PC-3 (cell line): ENCODE results near the gene SMPD3. TPM values are rescaled to one million over a fixed set of nuclear protein-coding genes. Genes with fewer than 3 reads are reported as not detected.
A peak's percentile ranks its signal among the peaks of the same experiment; 100 is the strongest.

Experiments used
- ATAC-seq: fragments of 200-7000 bp; cut with Tn5 transposase; 2 replicates; pipeline ENCODE4 v1.9.1; 2020; ENCODE audit warnings: mild to moderate bottlenecking, moderate library complexity
- BruUV-seq: library from RNA; stranded (reverse); fragments of 400-500 nt; replicated peaks from 2 replicates; lab custom pipeline; 2021; lab: Mats Ljungman, UMichigan
- CTCF ChIA-PET: fragments of 300-600 bp; sonication (Branson Sonifier 250); formaldehyde crosslinking; loops from one replicate; lab custom pipeline; 2022; ENCODE audit warnings: antibody characterized with exemption; lab: Charles Lee
- POLR2A ChIA-PET: fragments of 300-600 bp; sonication (Branson Sonifier 250); formaldehyde crosslinking; loops from one replicate; lab custom pipeline; 2022; ENCODE audit warnings: antibody characterized with exemption; ENCODE audit not compliant: unreplicated experiment; lab: Charles Lee
- DNase-seq: peaks from one replicate; pipeline ENCODE4 v3.0.0-alpha.2; 2015
- H2AFZ ChIP-seq: fragments of 300-600 bp; sonication (generic); 2 replicates; pipeline ENCODE4 v1.6.0; 2016; ENCODE audit warnings: antibody characterized with exemption, low read length
- H3F3A ChIP-seq: fragments of 300-600 bp; sonication (generic); one replicate; pipeline ENCODE4 v1.6.0; 2017; ENCODE audit warnings: antibody characterized with exemption, low read length, control low read depth, mild to moderate bottlenecking; ENCODE audit not compliant: unreplicated experiment
- H3K27ac ChIP-seq: fragments of 300-600 bp; sonication (generic); 2 replicates; pipeline ENCODE4 v1.5.1; 2016; ENCODE audit warnings: mild to moderate bottlenecking, low read length
- H3K27me3 ChIP-seq: fragments of 300-600 bp; sonication (generic); 2 replicates; pipeline ENCODE4 v1.6.1; 2016; ENCODE audit warnings: low read length, mixed read lengths
- H3K36me3 ChIP-seq: fragments of 300-600 bp; sonication (generic); 2 replicates; pipeline ENCODE4 v1.6.1; 2016; ENCODE audit warnings: low read depth, mixed run types, low read length, mixed read lengths
- H3K4me1 ChIP-seq: fragments of 300-600 bp; sonication (generic); 2 replicates; pipeline ENCODE4 v1.5.1; 2016; ENCODE audit warnings: low read length; ENCODE audit not compliant: insufficient read depth
- H3K4me2 ChIP-seq: fragments of 300-600 bp; sonication (generic); 2 replicates; pipeline ENCODE4 v1.6.0; 2016; ENCODE audit warnings: low read length
- H3K4me3 ChIP-seq: fragments of 300-600 bp; sonication (generic); 2 replicates; pipeline ENCODE4 v1.5.1; 2016; ENCODE audit warnings: mild to moderate bottlenecking, low read length, mixed read lengths
- H3K79me2 ChIP-seq: fragments of 300-600 bp; sonication (generic); 2 replicates; pipeline ENCODE4 v1.6.1; 2017; ENCODE audit warnings: low read length, mixed read lengths
- H3K9ac ChIP-seq: fragments of 300-600 bp; sonication (generic); 2 replicates; pipeline ENCODE4 v1.6.0; 2016; ENCODE audit warnings: mild to moderate bottlenecking, low read length
- H3K9me2 ChIP-seq: fragments of 300-600 bp; sonication (generic); replicated peaks from 2 replicates; pipeline ENCODE4 v1.6.1; 2016; ENCODE audit warnings: mixed run types, low read length, mixed read lengths
- H3K9me3 ChIP-seq: fragments of 300-600 bp; sonication (generic); 2 replicates; pipeline ENCODE4 v1.6.1; 2016; ENCODE audit warnings: low read length, mixed read lengths
- H4K20me1 ChIP-seq: fragments of 300-600 bp; sonication (generic); 2 replicates; pipeline ENCODE4 v1.6.1; 2016; ENCODE audit warnings: low read length, mixed read lengths
- CTCF ChIP-seq: fragments of 300-600 bp; sonication (generic); conservative IDR thresholded peaks from 2 replicates; pipeline ENCODE4 v1.5.1; 2017; ENCODE audit warnings: antibody characterized with exemption, low read depth, mild to moderate bottlenecking, low read length
- EZH2 ChIP-seq: fragments of 300-600 bp; sonication (generic); IDR thresholded peaks from one replicate; pipeline ENCODE4 v1.6.1; 2017; ENCODE audit warnings: antibody characterized with exemption, mild to moderate bottlenecking, low read length; ENCODE audit not compliant: unreplicated experiment
- EZH2phosphoT487 ChIP-seq: fragments of 300-600 bp; sonication (generic); IDR thresholded peaks from 2 replicates; pipeline ENCODE4 v1.6.1; 2018; ENCODE audit warnings: mild to moderate bottlenecking, antibody characterized with exemption, low read length, borderline replicate concordance
- intact Hi-C: fragments of 100-400 bp; cut with micrococcal nuclease; formaldehyde crosslinking; loops from 2 replicates; pipeline ENCODE4 v1.9.0; 2023
- total RNA-seq: library from RNA; depleted of rRNA; stranded (reverse); fragments of >200 nt; gene quantifications from 2 replicates; pipeline ENCODE4 v1.2.3, GENCODE V29; 2014

The SMPD3 gene
- total RNA-seq, 1 experiment from 2014 or later, result not detected

GRCh38 chr16:68374961-68375660, 73.2 kb downstream of the SMPD3 start:
- Histone ChIP-seq H3K27me3 (no peaks in the 10 kb centered on the region), H3K79me2 (no peaks in the 10 kb centered on the region), H2AFZ (no peak overlapping the region), H3K4me1 (no peaks in the 10 kb centered on the region; the same call in 1 of the 2 replicates), H3K4me3 (no peak overlapping the region), H3K36me3 (no peaks in the 10 kb centered on the region), H3K4me2 (no peak overlapping the region), H3F3A (no peaks in the 10 kb centered on the region), H3K9me3 (no peaks in the 10 kb centered on the region), H3K27ac (no peak overlapping the region), H4K20me1 (no peaks in the 10 kb centered on the region), H3K9me2 (no peaks in the 10 kb centered on the region), H3K9ac (no peak overlapping the region)
- DNase-seq (no peak), ATAC-seq (peak; percentile 38; the same call in 1 of the 2 replicates)
- TF ChIP-seq CTCF (no peak), EZH2phosphoT487 (no peak), EZH2 (no peak)
- POLR2A ChIA-PET, result no interaction called here
- BruUV-seq, result no TSS peak
- CTCF ChIA-PET, result no interaction called here
- intact Hi-C loops, result no loop called here

GRCh38 chr16:68374246-68374805, 74.0 kb downstream of the SMPD3 start:
- H3K4me2 ChIP-seq, result no peak overlapping the region
- CTCF ChIA-PET, result no interaction called here
- no peaks in the 10 kb centered on the region for H3K27me3 ChIP-seq
- no peak overlapping the region for H3K27ac ChIP-seq
- H3K4me3 ChIP-seq, result no peak overlapping the region
- intact Hi-C loops, result no loop called here
- POLR2A ChIA-PET, result no interaction called here
- H3K4me1 ChIP-seq, result no peaks in the 10 kb centered on the region; the same call in 1 of the 2 replicates
- no peak for ATAC-seq
- H3K36me3 ChIP-seq, result no peaks in the 10 kb centered on the region
- no peak for DNase-seq
- H4K20me1 ChIP-seq, result no peaks in the 10 kb centered on the region
- no peaks in the 10 kb centered on the region for H3F3A ChIP-seq
- TF ChIP-seq EZH2phosphoT487, result no peak
- H3K9ac ChIP-seq, result no peak overlapping the region
- H3K9me2 ChIP-seq, result no peaks in the 10 kb centered on the region
- H2AFZ ChIP-seq, result no peak overlapping the region
- no peaks in the 10 kb centered on the region for H3K9me3 ChIP-seq
- BruUV-seq, result no TSS peak
- no peaks in the 10 kb centered on the region for H3K79me2 ChIP-seq

GRCh38 chr16:68373528-68374245, 74.6 kb downstream of the SMPD3 start:
- DNase-seq, result no peak
- ChIA-PET CTCF (no interaction called here), POLR2A (no interaction called here)
- H3K9me3 ChIP-seq, result no peaks in the 10 kb centered on the region
- H3K79me2 ChIP-seq, result no peaks in the 10 kb centered on the region
- H3F3A ChIP-seq, result no peaks in the 10 kb centered on the region
- TF ChIP-seq EZH2phosphoT487 (no peak), EZH2 (no peak), CTCF (no peak)
- H2AFZ ChIP-seq, result no peak overlapping the region
- no TSS peak for BruUV-seq
- no peak for ATAC-seq
- H3K4me3 ChIP-seq, result no peak overlapping the region
- no peaks in the 10 kb centered on the region for H4K20me1 ChIP-seq
- intact Hi-C loops, result no loop called here
- no peaks in the 10 kb centered on the region for H3K36me3 ChIP-seq
- H3K27ac ChIP-seq, result no peak overlapping the region
- H3K4me1 ChIP-seq, result no peaks in the 10 kb centered on the region; the same call in 1 of the 2 replicates
- H3K9me2 ChIP-seq, result no peaks in the 10 kb centered on the region
- no peak overlapping the region for H3K4me2 ChIP-seq
- no peaks in the 10 kb centered on the region for H3K27me3 ChIP-seq
- no peak overlapping the region for H3K9ac ChIP-seq
